HG02642 (cell line): Measurements from ENCODE around the gene GPRC5B.

Source experiments
- ATAC-seq: cut with Tn5 transposase; IDR thresholded peaks from one replicate; pipeline ENCODE4 v1.9.1; 2021; ENCODE audit warnings: mild to moderate bottlenecking; ENCODE audit not compliant: unreplicated experiment, poor library complexity

Gene GPRC5B

DNA sequence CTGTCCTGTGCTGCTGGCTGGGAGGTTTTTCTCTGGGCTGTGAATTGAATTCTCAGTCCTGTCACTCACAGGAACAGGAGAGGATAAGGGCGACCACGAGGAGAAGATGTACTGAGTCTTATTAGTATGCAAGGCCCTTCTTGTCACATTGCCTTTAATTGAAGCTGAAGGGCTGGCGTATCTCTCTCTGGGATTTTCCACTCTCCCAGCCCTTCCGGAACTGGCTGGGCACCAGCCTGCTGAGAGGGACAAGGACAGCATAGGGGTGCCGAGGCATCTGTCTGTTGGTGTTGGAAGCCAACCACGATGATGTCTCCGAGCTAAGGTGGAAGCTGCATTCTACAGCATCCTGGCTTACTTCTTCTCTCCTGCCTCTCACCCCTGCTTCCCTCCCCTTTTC is 33.2 kb downstream of the GPRC5B start:
- no peak for ATAC-seq

DNA sequence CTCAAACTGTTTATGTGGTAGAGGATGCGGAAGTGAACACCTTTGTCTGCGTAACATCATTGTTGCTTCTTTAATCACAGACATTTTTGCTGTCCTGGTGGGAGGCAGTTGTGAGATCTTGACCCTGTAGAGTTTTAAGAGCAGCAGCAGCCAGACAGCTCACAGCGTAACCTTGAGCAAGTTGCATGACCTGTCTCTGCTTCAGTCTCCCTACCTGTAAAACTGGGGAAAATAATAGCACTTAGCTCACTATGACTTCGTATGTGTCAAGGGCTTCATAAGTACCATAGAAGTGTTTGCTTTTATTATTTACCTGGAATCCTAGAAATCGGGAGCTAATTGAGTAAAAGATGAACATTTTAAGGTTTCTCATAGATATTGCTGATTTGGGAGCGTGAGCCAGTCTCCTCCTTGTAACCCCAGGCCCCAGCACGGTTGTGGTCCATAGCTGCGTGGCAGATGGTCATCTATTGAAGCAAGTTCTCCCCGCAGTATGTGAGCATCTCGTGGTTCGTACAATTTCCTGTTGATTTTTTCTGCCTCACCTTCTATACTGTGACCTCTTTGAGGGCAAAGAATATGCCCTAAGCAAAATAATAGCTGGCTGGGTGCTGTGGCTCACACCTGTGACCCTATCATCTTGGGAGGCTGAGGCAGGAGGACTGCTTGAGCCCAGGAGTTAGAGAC is 34.4 kb downstream of the GPRC5B start:
- ATAC-seq: no peak

DNA sequence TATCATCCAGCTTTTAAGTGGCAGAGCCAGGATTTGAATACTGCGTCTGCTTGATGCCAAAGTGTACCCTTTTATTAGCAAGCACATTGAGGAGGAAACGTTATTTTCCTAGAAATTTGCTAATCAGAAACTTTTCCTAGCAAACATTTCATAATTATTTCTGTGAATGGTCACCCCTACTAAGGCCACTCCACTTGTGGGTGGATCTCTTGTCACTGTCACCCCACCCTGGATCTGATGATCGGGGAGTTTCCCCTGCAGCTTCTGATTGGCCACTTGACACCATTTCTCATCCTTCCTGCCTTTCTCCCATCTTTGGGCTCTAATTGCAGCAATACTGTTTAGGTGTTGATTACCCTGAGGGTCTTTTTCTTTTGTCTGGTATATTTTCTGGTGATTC is 35.9 kb downstream of the GPRC5B start:
- ATAC-seq: no peak

DNA sequence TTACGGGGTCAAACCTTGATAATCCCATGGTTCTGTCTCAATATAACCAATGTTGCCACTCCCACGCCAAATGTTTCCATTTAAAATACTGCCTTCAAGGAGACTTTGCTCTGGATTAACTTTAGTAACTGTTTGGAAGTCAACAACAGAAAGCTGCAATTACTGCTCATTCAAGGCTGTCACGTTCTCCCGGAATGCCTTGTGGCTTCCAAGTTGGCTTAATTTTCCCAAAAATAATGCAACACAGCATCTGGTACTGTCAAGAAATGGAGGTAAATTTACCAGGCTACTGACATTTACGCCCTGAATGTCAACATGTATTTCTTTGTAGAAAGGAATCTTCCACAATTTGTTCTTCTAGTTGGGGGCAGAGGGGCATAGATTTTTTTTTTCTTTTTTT is 38.2 kb downstream of the GPRC5B start:
- ATAC-seq: no peak

DNA sequence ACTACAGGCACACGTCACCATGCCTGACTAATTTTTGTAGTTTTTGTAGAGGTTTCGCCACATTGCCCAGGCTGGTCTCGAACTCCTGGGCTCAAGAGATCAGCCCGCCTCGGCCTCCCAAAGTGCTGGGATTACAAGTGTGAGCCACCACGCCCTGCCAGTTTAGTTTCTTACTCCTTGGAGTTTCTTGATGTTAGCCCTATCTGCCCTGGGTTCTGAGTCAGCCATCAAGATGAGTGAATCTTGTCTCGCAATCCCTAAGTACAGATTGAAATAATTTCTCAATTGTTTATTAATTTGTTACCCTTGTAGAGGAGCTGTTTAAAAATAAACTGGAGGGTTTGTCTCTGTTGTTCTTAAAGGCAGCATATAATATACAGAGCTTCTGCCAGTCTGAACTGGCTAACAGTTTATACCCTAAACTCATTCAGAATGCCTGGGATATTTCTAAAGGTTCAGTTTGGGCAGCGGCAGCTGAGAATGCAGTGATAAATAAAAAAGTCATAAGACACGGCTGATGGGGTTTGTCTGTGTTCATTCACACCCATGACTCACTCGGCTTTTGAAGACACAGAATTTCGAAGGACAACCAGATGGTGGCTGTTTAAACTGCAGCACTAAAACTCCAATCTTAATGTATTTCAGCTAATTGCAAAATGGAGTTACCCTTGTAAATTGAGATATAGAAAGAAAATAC is 39.6 kb downstream of the GPRC5B start:
- no peak for ATAC-seq

DNA sequence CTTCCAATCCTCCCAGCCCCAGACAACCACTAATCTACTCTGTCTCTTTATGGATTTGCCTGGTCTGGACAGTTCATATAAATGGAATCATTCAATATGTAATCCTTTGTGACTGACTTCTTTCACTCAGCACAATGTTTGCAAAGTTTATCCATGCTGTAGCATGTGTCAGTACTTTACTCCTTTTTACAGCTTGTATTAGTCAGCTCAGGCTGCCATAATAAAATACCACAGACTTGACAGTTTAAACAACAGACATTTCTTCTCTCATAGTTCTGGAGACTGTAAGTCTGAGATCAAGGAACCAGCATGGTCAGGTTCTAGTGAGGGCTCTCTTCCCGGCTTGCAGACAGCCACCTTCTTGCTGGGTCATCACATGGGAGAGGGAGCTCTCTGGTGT is 41.3 kb downstream of the GPRC5B start:
- ATAC-seq: no peak

DNA sequence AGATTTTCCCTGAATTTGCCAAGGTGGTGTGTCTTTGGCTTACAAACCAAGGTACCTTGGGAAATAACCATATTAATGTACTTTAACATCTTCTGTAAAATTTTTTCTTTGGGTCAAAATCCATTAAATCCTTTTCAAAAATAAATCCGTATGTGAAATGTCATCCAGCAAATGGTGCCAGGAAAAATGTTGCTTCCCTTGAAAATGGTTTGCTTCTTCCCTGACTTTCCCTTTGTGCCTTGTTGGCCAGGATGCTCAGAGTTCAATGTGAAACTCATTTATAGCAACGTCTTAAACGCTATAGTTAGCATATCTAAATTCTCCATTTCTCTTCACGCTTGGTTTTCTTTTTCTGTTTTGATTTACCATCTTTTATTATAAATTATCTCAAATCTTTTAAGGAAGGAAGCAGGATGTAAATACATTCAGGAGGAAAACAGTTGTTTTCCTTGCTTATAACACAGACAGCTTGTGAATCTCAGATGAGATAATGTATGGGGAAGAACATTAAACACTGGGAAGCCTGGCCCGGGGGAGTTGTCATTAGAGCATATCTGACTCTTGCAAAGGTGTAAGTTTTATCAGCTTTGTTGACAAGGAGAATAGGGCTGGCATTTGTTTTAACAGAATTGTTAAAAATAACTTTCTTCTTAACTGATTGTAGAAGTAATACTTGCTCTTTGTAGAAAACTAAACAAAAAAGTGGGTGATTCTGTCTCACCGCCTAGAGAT is 42.1 kb downstream of the GPRC5B start:
- no peak for ATAC-seq

DNA sequence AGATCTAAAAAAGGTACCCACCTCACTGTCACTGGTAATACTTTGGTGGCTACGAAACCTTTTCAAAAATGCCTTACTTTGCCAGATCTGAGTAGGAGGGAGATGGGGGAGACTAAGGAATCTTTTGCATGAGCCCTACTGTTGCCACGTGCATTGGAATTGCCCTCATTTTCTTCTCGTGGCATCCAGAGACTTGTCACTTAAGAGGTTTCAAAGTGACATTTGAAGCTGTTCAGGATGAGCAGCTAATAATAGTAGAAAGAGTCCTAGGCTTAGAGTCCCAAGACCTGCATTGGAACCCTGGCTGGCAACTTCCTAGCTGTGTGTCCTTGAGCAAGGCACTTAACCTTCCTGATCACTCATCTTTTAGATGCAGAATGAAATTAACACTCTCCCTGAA is 43.5 kb downstream of the GPRC5B start:
- no peak for ATAC-seq

DNA sequence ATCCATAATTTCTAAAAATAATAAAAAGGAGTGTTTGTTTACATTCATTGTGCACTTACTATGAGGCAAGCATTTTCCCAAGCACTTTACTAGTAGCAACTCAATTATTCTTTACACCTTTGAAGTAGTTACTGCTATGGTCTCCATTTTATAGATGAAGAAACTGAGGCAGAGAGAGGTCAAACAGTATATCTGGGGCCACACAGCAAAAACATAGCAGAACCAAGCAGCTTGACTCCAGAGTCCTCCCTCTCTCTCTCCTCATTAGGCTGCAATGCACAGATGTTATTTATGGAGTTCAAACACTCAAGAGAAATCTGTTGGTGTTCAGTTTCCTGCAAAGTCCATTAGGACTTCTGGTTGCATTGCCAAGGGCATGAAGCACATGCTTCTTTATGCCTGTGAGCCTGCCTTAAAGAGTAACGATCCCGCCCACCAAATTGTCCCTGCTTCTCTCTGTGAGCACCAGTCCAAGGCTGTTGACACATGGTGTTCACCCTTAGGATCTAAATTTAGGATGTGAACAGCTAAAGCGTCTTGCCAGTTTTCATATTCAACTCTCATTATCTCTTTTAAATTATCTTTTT is 44.0 kb downstream of the GPRC5B start:
- ATAC-seq: no peak

DNA sequence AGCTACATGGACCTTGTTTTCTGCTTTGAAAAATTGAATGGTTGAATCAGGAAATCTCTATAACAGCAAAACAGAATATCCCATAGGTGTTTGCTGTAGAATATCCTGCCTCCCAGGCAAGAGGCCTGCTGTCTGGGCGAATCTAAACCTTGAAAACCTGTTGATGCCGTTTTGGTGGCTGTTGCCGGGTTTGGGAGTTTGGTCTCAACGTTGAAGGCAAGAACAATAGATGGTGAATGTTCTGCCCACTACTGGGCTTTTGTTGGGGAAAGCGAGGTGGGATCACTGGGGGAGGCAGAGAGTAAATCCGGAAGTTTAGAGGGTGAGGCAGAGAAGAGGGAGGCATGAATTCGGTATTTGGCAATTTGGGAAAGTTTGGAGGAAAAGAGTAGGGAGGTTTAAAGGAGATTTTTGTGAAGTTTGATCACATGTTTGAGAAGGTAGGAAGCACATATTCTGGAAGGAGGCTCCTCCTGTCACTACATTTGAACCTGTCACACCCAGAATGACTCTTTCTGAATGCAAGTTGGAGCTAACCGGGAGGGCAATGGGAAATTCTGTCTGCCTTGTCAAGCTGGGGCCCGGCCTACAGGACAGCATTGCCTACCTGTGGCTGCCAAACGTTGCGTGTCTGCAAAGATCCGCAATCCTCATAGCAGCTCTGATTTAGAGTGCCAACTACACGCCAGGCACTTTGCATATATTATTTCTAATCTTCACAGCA is 46.5 kb downstream of the GPRC5B start:
- ATAC-seq: no peak

DNA sequence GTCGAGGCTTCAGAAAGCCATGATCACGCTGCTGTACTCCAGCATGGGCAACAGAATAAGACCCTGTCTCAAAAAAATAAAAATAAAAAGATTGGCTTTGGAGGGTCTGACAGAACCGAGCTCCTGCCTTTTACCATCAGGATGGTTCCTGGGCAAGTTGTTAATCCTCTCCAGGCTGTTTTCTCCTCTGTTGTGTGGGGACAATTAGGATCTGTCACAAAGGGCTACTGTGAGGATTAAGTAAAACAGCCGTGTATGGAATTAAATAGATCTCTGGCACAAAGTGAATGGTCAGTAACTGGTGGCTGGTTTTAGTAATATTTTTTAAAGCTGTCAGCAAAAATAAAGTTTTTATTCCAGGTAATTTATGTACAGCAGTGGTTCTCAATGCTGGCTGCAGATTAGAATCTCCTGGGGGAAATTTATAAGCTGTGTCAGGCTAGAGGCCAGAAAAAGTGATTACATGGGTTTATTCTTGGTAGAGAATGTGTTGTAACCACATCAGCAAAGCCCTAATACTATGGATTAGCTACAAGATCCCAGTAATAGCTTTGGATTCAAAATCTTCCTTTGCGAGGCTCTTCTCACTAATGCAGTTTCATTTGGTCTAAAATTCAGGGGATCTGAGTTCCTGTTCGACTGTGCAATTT is 47.2 kb downstream of the GPRC5B start:
- no peak for ATAC-seq

DNA sequence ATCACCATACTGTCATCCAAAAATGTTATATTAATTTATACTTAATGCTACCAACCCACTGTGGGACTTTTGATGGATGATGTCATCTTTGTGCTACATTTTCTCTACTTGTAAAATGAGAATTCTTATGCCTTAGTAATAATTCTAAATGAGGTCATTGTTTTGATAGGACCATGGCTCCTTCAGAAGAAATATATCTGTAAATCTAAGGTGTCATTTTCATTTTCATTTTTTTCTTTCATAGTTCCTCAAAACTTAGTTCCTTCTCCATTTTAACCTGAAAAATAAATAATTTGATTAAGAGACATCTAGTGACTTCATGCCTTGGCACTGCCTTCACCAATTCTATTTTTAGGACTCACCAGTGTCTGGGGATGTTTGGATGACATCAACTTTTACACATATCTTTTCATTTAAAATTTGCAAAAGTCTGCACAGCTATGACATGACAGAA is 48.7 kb downstream of the GPRC5B start:
- ATAC-seq: no peak

DNA sequence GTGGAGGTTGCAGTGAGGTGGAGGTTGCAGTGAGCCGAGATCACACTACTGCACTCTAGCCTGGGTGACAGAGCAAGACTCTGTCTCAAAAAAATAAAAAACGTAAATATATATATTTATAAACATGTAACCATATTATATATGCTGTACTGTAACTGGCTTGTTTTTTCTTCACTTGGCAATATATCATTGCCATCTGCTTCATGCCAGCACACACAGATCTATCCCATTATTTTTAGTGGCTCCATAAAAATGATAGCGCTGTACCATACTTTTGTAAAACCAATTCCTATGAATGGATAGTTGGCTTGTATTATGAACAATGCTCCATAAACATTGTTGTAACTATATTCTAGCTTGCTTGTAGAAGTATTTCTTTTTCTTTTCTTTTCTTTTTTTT is 49.5 kb downstream of the GPRC5B start:
- ATAC-seq: no peak

DNA sequence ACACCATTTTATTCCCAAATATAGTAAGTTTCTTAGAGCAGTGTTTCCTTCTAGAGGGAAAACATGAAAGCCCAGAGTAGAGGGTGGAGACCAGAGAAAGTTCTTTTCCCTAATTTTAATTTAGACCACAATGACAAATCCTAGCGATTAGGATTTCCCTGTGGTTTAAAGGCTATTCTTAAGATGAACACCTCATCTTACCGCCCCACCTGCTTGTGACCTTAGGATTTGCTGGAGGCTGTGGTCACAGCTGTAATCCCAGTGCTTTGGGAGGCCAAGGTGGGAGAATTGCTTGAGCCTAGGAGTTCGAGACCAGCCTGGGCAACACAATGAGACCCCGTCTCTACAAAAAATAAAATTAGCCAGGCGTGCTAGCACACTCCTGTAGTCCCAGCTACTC is 51.1 kb downstream of the GPRC5B start:
- no peak for ATAC-seq

DNA sequence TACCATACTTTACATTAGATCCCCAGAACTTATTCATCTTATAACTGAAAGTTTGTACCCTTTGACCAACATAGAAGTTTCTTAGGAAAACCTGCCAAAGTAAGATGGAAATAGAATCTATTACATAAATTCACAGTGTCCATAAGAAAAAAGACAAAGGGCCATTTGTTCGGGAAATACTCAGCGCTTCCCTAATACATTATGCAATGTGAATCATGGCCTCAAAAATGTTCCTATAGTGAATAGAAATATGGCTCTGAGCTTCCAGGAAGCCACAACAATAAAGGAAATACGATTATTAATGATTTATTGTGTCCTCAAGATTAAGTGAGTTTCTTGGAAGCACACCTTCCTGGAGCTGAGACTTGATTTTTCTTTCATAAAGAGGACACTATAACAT is 51.5 kb downstream of the GPRC5B start:
- ATAC-seq: no peak

DNA sequence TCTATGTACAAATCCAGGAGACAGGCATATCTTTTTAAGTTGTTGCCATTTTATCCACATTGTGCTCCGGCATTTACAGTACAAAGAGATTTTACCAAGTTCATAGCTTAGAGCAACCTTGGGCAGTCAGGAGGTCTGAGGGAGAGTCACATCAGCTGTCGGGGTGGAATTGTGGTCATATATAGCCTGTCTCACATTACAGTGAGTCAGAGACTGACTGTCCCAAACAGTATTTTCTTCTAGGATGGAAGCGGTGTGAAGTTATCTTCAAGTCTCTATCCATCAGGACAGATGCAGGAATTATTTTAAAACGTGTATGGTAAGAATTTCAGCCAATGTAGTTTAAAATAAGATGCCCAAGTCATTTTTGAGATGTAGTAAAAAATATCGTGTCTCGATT is 53.0 kb downstream of the GPRC5B start:
- no peak for ATAC-seq

DNA sequence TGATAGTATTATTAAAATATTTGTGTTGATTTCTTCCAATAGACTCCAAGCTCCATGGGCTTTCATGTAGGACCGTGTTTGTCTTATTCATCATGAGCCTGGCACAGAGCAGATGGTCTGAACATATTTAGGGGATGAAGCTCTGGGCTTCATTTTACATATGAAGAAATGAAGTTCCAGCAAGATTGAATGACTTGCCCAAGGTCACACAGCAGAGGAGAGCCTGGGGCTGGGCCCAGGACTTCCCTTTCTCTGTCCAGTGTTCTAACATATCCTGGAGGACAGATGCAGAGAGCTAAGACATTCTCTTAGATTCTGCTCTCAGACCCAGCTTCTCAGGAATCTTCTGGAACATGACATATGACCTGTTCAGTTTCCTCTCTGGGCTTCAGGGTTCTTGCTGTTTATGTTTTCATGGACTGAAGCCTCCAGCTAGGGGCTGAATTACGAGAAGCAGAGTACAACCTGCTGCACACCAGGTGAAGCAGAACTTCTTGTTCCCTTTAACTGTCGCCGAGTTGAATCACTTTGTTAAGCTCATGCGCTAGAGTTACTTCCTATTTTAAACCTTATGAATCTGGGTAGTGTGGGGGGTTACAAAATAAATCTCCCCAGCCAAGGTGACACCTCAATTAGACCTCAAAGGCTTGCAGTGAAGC is 53.6 kb downstream of the GPRC5B start:
- no peak for ATAC-seq

DNA sequence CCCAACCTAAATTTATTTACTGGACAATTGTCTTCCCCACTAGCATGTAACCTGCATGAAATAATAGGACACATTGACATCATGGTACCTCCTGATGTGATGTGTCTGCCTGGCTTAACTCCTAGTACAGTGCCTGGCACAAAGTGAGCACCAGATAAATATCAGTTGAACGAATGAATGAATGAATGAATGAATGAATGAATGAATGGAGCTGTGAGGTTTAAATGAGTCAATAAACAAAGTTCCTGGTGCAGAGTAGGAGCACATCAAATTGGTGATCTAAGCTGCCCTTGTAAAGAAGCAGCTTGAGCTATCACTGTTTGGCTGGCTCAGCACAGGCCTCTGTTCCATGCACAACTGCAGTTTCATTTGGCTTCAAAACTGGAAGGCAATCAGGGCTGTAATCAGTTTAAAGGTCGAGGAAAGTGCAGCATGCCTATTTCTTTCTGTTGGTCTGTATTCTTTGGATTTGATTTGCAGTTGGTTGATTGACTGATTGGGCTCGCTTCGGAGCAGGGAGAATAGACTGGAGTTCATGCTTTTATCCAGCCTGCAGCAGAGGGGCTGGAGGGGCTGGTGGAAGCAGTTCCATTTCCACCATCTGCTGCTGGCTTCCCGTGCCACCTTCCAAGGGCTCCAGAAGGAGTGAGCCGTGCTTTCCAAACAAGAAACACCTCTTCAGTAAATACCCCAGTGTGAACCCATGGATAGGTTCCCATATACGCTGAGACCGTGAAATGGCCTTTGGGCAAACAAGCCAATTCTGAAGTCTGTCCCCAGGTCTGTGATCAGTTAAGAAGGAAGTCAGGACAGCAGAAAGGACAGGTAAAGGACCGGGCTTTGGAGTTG is 54.6 kb downstream of the GPRC5B start:
- ATAC-seq: no peak

DNA sequence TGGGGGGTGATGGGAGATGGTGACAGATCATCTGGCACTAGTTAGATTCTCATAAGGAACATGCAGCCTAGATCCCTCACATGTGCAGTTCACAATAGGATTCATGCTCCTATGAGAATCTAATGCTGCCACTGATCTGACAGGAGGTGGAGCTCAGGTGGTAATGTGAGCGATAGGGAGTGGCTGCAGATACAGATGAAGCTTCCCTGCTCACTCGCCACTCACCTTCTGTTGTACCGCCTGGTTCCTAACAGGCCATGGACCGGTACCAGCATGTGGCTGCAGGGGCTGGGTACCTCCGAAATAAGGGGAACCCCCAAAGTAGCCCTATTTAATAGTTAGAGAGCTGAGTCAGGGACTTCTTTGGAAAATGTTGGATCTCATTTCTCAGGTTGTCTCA is 60.4 kb downstream of the GPRC5B start:
- no peak for ATAC-seq
